Measurements from ENCODE around the gene GBX2. TPM values are rescaled to one million over a fixed set of nuclear protein-coding genes. Genes with fewer than 3 reads are reported as not detected.

The GBX2 gene
- total RNA-seq, 2 experiments from 2014 or later: not detected

DNA sequence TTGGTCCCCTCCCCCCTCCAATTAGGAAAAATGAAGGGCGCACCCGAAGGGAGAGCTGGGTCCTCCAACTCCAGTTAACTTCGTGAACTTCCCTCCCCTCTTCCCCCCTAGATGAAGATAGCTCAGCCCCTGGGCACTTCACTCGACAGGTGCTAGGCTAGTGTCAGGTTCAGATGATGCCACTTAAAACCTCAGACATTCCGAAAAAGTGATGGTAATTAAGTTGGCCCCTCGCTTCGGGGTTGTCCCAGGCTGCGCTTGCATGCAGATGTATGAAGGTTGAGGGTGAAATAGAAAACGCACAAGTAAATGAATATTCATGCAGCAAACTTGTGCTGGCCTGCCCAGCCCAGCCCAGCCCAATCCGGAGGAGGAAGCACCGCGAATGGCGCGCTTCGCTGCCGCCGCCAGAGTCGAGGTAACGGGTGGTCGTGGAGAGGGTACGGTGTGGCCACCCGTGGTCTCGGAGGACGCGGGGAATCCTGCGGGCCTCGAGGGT is 3.0 kb upstream of the GBX2 start:
- ChIA-PET CTCF (interaction anchor here (0.9 kb wide), 1 partner anchor 9 kb away, joined by 3 read pairs; no protein-coding TSS in a partner anchor), POLR2A (no interaction called here)

GRCh38 chr2:236170590-236171165 is 2.5 kb upstream of the GBX2 start:
- ChIA-PET POLR2A (no interaction called here), CTCF (no interaction called here)

DNA sequence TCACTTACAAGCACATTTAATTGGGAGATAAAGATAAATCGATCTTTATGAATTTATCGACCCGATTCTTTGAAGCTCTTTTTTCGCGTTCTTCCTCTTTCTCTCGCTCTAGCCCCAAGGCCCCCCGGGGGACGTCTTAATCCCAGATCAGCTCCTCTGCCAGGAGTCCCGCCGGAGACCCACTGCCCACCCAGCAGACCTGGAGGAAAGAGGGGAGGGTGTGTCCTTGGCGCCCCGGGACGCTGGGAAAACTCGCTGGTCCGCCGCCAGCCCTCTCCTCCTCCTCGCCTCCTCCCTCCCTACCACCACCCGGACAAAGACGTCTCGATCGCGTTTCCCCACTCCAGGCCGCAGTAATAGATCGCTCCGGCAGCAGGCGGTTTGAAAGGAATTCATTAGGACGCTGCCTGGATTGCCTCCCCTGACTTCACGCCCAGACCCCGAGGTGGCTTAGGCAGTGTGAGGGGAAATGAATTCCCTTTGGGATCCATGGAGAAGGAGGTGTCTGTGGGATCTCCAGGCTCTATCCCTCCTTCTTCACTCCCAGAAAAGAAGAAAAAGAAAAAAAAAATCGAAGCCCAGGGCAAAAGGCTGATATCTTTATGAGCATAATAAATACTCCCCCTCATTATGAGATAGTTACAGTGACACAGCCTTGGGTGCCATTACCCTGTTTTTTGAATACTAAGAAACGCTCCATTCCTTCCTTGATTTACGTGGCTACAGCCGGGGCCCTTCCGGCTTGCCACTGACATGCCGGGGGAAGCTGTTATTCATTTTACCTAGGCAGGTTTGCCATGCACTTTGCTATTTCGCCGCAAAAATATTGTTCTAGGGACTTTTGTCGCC is 1.8 kb upstream of the GBX2 start:
- POLR2A ChIA-PET: no interaction called here

GRCh38 chr2:236169151-236169721 is 1.1 kb upstream of the GBX2 start:
- ChIA-PET CTCF (interaction anchor here (1.0 kb wide), 1 partner anchor 9 kb away, joined by 3 read pairs; no protein-coding TSS in a partner anchor), POLR2A (no interaction called here)

More for the DNA sequence above, 1.8 kb upstream of the GBX2 start:
- CTCF ChIA-PET: interaction anchor here (1.0 kb wide), 1 partner anchor 10 kb away, joined by 3 read pairs; no protein-coding TSS in a partner anchor

DNA sequence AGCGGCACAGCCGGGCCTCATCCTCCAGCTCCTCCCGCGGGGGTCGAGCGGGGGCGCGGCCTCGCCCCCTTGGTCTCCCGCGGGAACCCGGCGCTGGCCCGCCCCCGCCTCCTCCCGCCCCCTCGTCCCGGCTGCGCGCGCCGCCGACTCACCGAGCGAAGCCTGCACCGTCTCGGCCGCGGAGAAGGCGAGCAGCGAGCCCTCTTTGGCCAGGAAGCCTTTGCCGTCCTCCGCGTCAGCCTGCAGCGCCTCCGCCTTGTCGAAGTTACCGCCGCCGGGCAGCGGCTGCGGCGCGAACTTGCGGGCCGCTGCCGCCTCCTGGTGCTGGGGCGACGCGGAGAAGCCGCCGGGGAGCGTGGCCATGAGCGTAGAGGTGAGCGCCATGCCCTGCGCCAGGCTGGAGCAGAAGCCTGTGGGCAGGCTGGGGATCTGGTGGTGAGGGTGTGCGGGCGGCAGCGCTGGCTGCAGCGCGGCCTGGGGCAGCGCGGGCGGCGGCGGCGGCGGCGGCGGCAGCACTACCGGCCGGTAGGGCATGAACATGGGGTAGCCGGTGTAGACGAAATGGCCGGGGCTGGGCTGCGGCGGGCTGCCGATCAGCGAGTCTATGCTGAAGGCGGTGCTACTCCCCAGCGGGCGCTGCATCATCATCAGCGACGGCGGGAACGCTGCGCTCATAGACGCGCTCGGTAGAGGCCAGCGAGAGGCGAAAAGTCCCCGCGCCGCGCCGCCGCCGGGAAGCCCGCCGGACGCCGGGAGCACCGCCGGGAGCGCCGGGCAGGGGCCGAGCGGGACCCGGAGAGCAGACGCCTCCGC is 683 bp downstream of the GBX2 start:
- ChIA-PET CTCF (no interaction called here), POLR2A (no interaction called here)

DNA sequence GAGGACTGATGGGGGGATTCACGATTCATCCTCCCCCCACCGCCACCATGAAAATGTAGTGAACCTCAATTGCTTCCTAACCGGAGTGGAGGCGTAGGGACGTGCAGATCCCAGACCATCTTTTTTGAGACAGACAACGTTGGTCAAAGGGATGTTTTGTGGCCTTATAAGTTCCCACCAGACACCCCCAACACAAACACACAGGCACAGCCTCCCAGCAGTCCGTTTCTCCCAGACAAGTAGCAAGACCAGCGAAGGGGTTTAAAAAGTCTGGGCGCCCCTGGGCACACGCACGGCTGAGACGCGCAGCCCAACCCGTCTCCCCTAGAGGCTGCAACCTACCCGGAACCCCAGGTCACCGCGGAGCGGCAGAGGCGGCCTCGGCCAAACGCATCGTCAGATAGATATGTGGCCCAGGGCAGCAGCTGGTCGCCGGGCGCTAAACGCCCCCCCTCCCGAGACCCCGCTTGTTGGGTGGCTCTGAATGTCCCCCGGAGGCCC is 1.3 kb downstream of the GBX2 start:
- ChIA-PET CTCF (no interaction called here), POLR2A (no interaction called here)

DNA sequence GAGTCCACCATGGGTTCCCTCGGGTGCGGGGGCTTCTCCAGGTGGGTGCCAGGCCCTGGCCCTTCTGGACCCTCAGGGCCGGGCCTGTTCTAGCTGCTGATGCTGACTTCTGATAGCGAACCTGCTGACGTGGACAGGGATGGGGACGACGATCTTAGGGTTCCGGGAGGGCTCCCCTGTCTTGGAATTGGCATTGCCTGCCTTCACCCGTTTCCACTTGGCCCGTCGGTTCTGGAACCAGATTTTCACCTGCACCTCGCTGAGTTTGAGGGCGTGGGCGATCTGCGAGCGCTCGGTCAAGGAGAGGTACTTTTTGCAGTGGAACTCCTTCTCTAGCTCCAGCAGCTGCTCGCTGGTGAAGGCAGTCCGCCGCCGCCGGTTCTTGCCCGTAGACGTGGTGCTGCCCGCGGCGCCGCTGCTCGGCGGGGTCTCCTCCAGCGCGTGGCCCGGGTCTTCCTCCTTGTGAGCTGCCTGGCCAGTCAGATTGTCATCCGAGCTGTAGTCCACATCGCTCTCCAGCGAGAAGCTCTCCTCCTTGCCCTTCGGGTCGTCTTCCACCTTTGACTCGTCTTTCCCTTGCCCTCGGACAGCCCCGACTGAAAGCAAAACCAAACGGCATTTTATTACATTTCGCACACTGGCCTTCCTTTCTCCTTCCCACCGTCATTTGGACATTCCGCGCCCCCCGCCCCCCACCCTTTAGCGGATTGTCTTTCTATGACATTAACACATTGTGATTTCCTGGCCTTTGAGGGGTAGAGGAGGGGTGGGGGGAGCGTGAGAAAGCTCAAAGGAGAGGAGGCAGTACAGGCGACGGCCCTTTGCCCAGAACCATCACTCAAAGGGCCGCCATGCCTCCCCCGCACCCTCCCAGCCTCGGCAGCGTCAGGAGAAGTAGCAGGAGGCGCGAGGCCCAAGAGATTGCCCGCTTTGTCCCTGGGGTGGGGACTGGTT is 2.1 kb downstream of the GBX2 start:
- ChIA-PET CTCF (no interaction called here), POLR2A (no interaction called here)

- ChIA-PET POLR2A (no interaction called here), CTCF (no interaction called here)
Observed at GRCh38 chr2:236164925-236165841, 3.0 kb downstream of the GBX2 start.

GRCh38 chr2:236164201-236164924 is 3.8 kb downstream of the GBX2 start:
- POLR2A ChIA-PET: no interaction called here
- CTCF ChIA-PET: no interaction called here

DNA sequence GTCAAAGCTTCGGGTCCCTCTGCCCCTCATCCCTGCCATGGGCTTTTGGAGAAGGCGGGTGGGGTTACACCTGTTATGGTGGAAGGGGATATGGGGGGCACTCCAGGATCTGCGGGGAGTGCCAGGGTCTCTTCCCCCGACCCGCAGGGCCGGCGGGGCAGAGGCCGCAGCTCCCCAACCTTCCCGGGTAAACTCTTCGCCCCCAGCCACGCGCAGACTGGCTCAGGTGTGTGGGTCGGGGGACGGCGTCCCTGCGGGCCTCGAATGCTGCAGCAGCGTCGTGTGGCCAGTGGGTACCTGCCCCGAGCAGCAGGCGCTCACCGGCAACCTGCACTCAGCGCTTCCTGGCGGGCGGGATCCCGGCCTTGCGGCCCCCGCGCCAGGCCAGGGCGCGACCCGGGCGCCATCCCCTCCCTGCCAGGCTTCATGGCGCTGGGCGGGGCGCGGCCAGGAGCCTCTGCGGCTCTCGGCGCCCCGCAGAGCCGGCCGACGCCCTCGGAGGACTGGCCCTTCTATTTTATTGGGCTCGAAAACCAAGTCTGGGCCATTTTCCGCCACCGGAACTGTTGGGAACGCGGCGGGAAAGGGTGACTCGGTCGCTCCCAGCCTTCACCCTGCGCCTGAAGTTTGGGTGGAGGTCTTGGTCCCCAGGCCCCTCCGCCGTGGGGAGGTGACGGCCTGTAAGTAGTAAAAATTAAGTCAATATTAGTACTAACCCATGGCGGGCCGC is 4.5 kb downstream of the GBX2 start:
- ChIA-PET CTCF (no interaction called here), POLR2A (interaction anchor here (0.5 kb wide), 1 partner anchor 1711 kb away, joined by 4 read pairs; no protein-coding TSS in a partner anchor)

DNA sequence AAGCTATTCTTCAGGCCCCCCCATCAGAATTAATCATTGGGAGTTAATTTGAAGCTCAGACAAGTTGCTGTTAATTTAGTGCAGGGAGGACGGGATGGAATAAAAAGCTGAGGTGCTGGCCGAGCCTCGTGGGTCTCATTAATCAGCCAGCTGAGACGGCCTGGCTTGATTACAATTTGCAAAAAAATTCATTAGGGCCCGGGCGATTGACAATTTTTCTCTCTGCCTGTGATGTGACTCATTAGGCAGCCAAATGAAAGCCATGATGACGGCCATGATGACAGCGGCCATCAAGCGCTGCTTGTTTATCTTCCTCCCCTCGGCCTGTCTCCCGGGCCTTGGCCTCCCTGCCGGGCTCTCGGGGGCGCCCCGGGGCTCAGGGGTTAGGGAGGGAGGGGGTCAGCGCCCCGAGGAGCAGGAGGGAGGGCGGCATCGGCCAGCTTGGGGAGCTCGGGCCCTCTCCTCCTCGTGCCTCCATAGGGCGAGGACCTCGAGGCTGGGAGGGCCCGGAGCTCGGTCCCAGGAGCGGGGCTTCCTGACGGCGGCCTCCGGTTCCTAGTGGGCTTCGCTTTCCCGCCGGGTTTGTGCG is 5.2 kb downstream of the GBX2 start:
- ChIA-PET POLR2A (interaction anchor here (0.5 kb wide), 1 partner anchor 1711 kb away, joined by 4 read pairs; no protein-coding TSS in a partner anchor), CTCF (no interaction called here)

DNA sequence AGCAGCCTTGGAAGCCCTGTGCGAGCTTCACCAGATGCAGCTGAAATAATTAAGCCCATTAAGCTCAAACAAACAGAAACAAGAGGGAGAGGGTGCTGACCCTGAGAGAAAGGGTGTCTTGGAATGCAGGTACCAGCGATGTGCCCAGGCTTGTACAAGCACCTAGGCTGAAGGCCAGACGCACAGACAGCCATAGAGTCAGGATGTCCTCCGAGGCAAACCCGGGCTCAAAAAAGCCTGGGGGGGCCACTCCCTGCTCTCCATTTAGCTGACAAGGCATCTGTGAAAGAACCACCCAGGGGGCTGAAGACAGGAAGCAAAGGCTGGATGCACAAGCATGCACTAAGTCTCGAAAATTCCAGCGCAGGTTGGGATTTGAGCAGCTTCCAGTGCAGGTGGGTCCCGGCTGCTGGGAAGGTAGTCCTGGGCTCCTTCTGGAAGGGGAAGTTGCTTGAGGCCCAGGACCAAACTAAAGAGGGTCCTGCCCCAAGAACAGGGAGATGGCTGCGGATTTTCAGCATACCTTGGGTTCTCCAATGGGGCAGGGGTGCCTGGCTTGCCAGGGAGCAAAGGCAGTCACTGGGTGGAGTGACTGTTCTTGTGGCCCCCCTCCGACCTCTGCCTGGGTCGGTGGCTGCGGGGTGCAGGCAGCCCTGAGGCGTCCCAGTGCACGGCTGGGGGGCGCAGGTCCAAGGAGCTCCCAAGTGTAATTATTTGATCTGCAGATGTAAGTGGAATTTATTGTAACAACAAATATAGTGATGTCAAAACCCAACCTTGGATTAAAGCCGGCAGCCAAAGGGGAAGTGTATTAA is 5.9 kb downstream of the GBX2 start:
- POLR2A ChIA-PET: no interaction called here
- CTCF ChIA-PET: no interaction called here

DNA sequence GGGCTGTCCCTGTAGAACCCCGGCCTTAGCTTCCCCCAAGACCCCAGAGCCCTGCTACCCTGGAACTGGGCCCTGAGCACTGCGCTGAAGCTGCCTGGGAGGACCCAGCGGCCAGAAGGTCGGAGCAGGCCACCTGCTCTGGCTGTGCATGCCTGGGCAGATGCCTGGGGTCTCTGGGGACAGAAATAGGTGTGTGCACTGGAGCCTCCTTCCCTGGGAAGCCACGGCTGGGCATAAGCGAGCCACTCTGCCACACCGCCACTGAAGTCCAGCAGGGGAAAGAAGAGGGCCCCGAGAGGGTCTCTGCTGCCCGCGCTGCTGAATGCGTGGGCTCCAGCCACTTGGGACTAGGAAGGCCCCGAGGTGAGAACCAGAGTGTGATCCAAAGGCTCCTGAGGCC is 6.7 kb downstream of the GBX2 start:
- ChIA-PET POLR2A (no interaction called here), CTCF (no interaction called here)

- CTCF ChIA-PET: no interaction called here
Observed at GRCh38 chr2:236161082-236161462, 7.1 kb downstream of the GBX2 start.

DNA sequence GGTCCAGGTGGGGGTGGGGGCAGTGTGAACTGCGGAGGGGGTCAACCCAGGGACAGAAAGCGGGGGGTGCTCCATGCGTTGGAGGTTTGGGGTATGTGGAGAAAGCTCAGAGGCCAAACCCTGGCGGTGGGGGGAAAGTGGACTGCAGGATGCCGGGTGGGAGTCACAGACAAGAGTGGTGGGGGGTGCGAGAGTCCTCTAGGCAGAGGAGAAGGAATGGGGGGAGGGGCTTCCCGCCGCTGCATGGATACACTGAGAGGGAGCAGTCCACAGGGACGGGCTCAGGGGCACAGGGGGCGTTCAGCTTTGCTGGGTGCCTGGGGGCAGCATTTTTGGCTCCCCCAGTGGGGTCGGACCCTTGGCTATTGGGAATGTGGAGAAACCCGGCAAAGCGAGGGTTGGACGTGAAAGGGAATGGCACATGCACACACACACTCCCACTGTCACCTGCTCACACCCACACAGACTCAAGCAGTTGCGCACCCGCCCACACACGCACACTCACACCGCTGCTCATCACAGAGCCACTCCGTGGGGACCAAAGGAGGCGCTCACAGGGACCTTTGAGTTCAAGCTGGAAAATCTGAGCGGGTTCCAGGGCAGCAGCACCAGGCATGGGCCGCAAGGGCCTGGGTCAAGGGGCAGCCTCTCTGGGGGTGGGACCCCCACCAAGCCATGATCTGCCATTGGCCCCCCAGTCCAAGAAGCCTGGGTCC is 7.7 kb downstream of the GBX2 start:
- ChIA-PET POLR2A (no interaction called here), CTCF (interaction anchor here (0.6 kb wide), 1 partner anchor 9 kb away, joined by 3 read pairs; no protein-coding TSS in a partner anchor)

More at GRCh38 chr2:236161082-236161462, 7.1 kb downstream of the GBX2 start:
- POLR2A ChIA-PET: no interaction called here

All from activated CD8-positive, alpha-beta memory T cell treated with anti-CD3 and anti-CD28 coated beads for 36 hours (primary cell).